GM10248 (cell line): ENCODE measurements around the gene CASP5.
"Not testable (repeated sequence)": the region's sequence is repeated elsewhere in the genome, so short reads cannot be mapped to it uniquely, and the experiment has no call there.

Experiments used
- CTCF ChIA-PET: fragments of 300-600 bp; sonication (Branson Sonifier 250); formaldehyde crosslinking; extraction: SDS; loops from one replicate; lab custom pipeline; 2021; ENCODE audit warnings: antibody characterized with exemption; lab: Yijun Ruan, JAX
- POLR2A ChIA-PET: fragments of 350-650 bp; sonication (Branson Sonifier 250); formaldehyde crosslinking; extraction: SDS; loops from one replicate; lab custom pipeline; 2020; ENCODE audit warnings: antibody characterized with exemption; lab: Yijun Ruan, JAX
- DNase-seq: peaks from one replicate; pipeline ENCODE4 v3.0.0; 2012; ENCODE audit errors: extremely low spot score
- CTCF ChIP-seq: IDR thresholded peaks from 2 replicates; pipeline ENCODE4 v1.5.1; 2012; ENCODE audit warnings: mild to moderate bottlenecking, low read depth; ENCODE audit errors: extremely low read depth, missing control alignments, control extremely low read depth

CASP5 gene

GRCh38 chr11:105023003-105023402, at the start of gene CASP5:
Gene CASP5 (minus strand): TSS chr11:105023168. CDS start chr11:105023136, 32 bp downstream.
- no peak for DNase-seq
- ChIA-PET POLR2A (no interaction called here), CTCF (interaction anchor here (1.7 kb wide), 1 partner anchor 10 kb away, joined by 5 read pairs; no protein-coding TSS in a partner anchor)
- TF ChIP-seq CTCF = no peak

GRCh38 chr11:105072080-105072479, 49.1 kb upstream of the CASP5 start:
- DNase-seq, CTCF ChIA-PET, POLR2A ChIA-PET: not testable (repeated sequence)

GRCh38 chr11:105071089-105071732, 48.2 kb upstream of the CASP5 start:
- CTCF ChIA-PET = no interaction called here
- no peak for TF ChIP-seq CTCF
- POLR2A ChIA-PET = no interaction called here
- no peak for DNase-seq

- TF ChIP-seq CTCF = no peak
These were observed 47.3 kb upstream of the CASP5 start for GRCh38 chr11:105070306-105070705.

GRCh38 chr11:105069749-105070148, 46.8 kb upstream of the CASP5 start:
- CTCF ChIA-PET, POLR2A ChIA-PET, DNase-seq: not testable (repeated sequence)

More at GRCh38 chr11:105070306-105070705, 47.3 kb upstream of the CASP5 start:
- no peak for DNase-seq
- POLR2A ChIA-PET = no interaction called here
- CTCF ChIA-PET = no interaction called here

- POLR2A ChIA-PET, CTCF ChIA-PET, DNase-seq: not testable (repeated sequence)
These were observed 40.4 kb upstream of the CASP5 start for GRCh38 chr11:105063245-105063941.

- TF ChIP-seq CTCF = no peak
- no peak for DNase-seq
- ChIA-PET CTCF (no interaction called here), POLR2A (no interaction called here)
These were observed 34.5 kb upstream of the CASP5 start for GRCh38 chr11:105057432-105057831.

GRCh38 chr11:105056446-105056845, 33.5 kb upstream of the CASP5 start:
- DNase-seq = no peak
- POLR2A ChIA-PET = no interaction called here
- CTCF ChIA-PET = no interaction called here
- no peak for TF ChIP-seq CTCF
